NT2/D1 (cell line): ENCODE data around the gene IFT25.

Experiments used
- DNase-seq: peaks from one replicate; pipeline ENCODE4 v3.0.0-alpha.2; 2011; ENCODE audit warnings: low read depth, low spot score
- H3K27me3 ChIP-seq: 2 replicates; pipeline ENCODE4 v1.6.0; 2011; ENCODE audit warnings: mild to moderate bottlenecking; ENCODE audit not compliant: insufficient read length, insufficient read depth
- H3K36me3 ChIP-seq: 2 replicates; pipeline ENCODE4 v1.6.1; 2011; ENCODE audit warnings: mild to moderate bottlenecking, low read length, mixed read lengths; ENCODE audit not compliant: insufficient read depth, insufficient read length
- H3K4me1 ChIP-seq: 2 replicates; pipeline ENCODE4 v1.5.1; 2011; ENCODE audit not compliant: insufficient read depth, insufficient read length
- H3K4me3 ChIP-seq: 2 replicates; pipeline ENCODE4 v1.5.1; 2011; ENCODE audit warnings: low read depth; ENCODE audit not compliant: insufficient read length
- H3K9ac ChIP-seq: 2 replicates; pipeline ENCODE4 v1.6.0; 2011; ENCODE audit warnings: low read depth; ENCODE audit not compliant: insufficient read length
- H3K9me3 ChIP-seq: 2 replicates; pipeline ENCODE4 v1.5.1; 2011; ENCODE audit warnings: mild to moderate bottlenecking, low read length; ENCODE audit not compliant: insufficient read depth
- SUZ12 ChIP-seq: IDR thresholded peaks from 2 replicates; pipeline ENCODE4 v1.6.1; 2011; ENCODE audit not compliant: insufficient read length, insufficient read depth; ENCODE audit errors: extremely low read depth
- YY1 ChIP-seq: IDR thresholded peaks from 2 replicates; pipeline ENCODE4 v1.6.1; 2011; ENCODE audit not compliant: insufficient read length, insufficient read depth
- ZNF274 ChIP-seq: IDR thresholded peaks from 2 replicates; pipeline ENCODE4 v1.6.1; 2011; ENCODE audit warnings: mild to moderate bottlenecking, low read depth, low read length

The IFT25 gene

DNA sequence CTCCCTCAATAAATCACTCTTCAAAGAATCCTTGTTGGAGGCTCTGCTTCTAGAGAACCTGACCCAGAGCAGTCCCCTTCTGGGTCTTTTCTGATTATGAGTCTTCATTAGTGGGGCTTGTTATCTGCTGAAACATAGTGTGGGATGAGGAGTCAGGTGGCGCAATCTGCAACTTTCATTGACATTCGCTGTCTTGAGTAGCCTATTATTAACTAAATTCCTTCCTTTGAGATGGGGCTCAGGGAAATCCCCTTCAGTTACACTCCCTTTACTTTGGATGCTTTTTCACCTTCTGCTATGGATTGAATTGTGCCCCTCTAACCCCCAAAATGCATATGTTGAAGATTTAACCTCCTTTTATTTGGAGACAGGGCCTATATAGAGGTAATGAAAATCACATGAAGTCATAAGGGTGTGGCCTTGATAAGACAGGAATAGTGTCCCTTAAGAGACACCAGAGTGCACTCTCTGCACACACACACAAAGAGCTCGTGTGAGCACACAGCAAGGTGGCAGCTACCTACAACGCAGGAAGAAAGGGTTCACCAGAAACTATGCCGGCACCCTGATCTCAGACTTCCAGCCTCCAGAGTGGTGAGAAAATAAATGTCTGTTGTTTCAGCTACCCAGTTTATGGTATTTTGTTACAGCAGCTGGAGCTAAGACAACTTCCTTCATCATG, 32.0 kb downstream of the IFT25 start:
- H3K9me3 ChIP-seq = no peaks in the 10 kb centered on the region; the same call in 1 of the 2 replicates
- no peak for TF ChIP-seq YY1
- TF ChIP-seq ZNF274 = no peak
- no peak for TF ChIP-seq SUZ12
- H3K4me3 ChIP-seq = no peak overlapping the region
- H3K27me3 ChIP-seq = no peaks in the 10 kb centered on the region
- H3K4me1 ChIP-seq = peaks cover 12% of the 10 kb centered on the region
- no peak for DNase-seq
- H3K36me3 ChIP-seq = peaks cover 7% of the 10 kb centered on the region
- no peak overlapping the region for H3K9ac ChIP-seq

DNA sequence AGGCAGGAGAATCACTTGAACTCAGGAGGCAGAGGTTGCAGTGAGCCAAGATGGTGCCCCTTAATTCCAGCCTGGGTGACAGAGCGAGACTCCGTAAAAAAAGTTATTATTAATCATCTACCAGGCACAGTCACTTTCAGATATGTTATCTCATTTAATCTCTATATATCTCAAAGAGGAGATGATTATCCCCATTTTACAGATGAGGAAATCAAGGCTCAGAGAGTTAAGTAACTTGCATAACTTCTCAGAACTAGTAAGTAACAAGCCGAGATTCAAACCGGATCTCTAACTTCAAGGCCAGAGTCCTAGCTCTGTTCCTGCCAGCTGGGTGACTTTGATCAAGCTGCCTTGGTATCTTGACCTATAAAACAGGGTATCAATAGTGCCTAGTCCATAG, 34.1 kb downstream of the IFT25 start:
- Histone ChIP-seq H3K36me3 (peaks cover 4% of the 10 kb centered on the region), H3K9ac (no peak overlapping the region), H3K4me3 (no peak overlapping the region), H3K27me3 (no peaks in the 10 kb centered on the region), H3K9me3 (no peaks in the 10 kb centered on the region), H3K4me1 (peaks cover 15% of the 10 kb centered on the region)
- no peak for DNase-seq
- TF ChIP-seq YY1 (no peak), SUZ12 (no peak), ZNF274 (no peak)

DNA sequence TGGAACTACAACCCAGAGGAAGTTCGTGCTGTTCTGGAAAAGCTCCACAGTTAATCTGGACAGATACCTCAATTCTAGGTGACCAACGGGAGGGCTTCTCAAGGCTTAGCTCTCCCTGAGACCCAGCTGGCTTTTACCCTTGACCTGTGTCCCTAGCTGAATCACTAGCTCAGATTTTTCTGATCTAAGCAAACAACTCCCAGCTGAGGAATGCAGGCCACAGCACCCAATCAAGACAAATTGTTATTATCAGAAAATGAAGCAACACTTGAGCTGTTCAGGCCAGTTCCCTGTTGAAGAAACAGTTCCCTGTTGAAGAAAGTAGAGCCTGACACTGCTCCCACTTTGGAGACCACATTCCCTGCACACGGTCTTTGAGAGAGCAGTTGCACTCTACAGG, 35.6 kb downstream of the IFT25 start:
- Histone ChIP-seq H3K4me1 (peaks cover 15% of the 10 kb centered on the region), H3K36me3 (peaks cover 4% of the 10 kb centered on the region), H3K27me3 (no peaks in the 10 kb centered on the region), H3K9me3 (no peaks in the 10 kb centered on the region), H3K9ac (no peak overlapping the region), H3K4me3 (no peak overlapping the region)
- DNase-seq = no peak
- TF ChIP-seq YY1 = no peak
- no peak for TF ChIP-seq ZNF274
- TF ChIP-seq SUZ12 = no peak

DNA sequence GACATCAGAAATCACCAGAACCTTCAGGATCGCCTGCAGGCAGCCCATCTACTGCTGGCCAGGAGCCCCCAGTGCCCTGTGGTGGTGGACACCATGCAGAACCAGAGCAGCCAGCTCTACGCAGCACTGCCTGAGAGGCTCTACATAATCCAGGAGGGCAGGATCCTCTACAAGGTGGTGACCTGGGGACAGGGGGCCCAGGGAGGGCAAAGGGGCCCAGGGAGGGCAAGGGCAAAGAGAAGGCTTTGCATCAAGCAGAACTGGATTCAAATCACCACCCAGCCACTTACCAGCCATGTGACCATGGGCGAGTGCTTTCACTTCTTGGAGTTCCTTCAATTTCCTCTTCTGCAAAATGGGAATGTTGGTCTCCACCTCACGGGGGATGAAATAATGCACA, 39.4 kb downstream of the IFT25 start:
- Histone ChIP-seq H3K9me3 (no peaks in the 10 kb centered on the region), H3K27me3 (no peaks in the 10 kb centered on the region), H3K4me1 (peaks cover 12% of the 10 kb centered on the region), H3K36me3 (no peaks in the 10 kb centered on the region), H3K4me3 (no peak overlapping the region), H3K9ac (no peak overlapping the region)
- TF ChIP-seq YY1 = no peak
- no peak for TF ChIP-seq ZNF274
- TF ChIP-seq SUZ12 = no peak
- no peak for DNase-seq

DNA sequence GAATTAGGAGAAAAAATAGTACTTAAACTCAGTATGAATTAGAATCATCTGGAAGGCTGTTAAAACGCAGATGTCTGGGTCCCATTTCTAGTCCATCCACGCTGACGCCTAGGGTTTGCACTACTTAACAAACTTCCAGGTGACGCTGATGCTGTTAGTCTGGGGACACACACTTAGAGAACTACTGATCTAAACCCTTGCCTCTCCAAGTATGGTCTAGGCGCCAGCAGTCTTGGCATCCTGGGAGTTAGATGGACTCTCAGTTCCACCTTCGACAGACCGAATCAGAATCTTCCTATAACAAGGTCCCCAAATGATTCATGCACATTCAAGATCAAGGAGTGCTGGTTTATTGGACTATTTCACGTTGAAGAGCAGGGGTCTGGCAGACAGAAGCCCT, 40.0 kb downstream of the IFT25 start:
- no peak for DNase-seq
- Histone ChIP-seq H3K9me3 (no peaks in the 10 kb centered on the region), H3K27me3 (no peaks in the 10 kb centered on the region), H3K9ac (no peak overlapping the region), H3K36me3 (no peaks in the 10 kb centered on the region), H3K4me3 (no peak overlapping the region), H3K4me1 (peaks cover 12% of the 10 kb centered on the region)
- TF ChIP-seq YY1 = no peak
- no peak for TF ChIP-seq ZNF274
- no peak for TF ChIP-seq SUZ12

DNA sequence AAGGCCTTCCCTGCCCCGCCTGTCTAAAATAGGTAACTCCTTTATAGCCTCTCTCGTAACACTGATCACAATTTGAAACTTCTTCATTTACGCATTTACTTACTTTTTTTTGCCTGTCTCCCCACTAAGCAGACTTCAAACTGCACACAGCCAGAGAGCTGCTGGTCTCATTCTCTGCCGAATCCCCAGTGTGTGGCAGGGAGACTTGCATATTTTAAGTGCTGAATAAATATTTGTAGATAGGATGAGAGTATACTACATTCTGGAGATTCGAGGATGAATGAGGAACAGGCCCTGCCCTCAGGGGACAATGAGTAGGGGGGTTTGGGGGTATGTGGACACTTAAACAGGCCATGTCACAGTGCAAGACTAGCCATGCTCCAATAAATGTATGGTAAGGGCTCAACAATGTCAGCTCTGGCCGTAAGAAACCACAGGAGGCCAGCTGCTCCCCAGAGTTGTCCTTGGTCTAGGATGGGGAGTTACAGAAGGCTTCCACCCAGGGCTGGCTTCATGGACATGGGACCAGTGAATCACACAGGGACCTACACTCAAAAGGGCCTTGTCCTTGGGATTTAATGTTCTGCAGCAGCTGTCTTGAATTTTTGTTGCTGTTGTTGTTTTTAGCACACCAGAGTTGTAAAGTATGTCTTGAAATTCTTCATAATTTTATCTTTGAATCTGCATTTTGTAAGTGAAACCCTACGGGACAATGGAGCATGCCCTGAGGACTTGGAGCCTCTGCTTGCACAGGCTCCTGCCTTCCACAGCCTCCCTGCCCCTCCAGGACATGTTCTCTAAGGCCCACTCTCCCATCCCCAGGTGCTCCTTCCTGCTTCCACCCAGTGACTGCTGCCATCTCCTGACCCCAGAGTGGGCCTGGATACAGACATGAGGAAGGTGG, 43.0 kb downstream of the IFT25 start:
- Histone ChIP-seq H3K4me1 (peaks cover 11% of the 10 kb centered on the region), H3K36me3 (no peaks in the 10 kb centered on the region), H3K4me3 (no peak overlapping the region), H3K27me3 (no peaks in the 10 kb centered on the region), H3K9me3 (no peaks in the 10 kb centered on the region), H3K9ac (no peak overlapping the region)
- DNase-seq = no peak
- TF ChIP-seq YY1 (no peak), ZNF274 (no peak), SUZ12 (no peak)

DNA sequence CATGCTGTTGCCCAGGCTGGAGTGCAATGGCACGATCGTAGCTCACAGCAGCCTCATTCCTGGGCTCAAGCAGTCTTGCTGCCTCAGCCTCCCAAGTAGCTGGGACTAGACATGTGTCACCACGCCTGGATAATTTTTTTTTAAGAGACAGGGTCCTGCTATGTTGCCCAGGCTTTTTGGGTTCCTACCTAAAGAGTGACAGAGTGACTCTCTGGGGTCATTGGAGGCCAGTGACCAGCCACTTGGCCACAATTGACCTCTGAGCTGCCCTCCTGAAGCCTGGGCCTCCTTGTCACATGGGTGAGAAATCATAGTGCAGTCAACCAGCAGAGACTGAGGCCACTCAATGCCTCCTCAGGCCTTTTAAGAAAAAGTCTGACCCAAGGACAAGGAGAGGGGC, 45.8 kb downstream of the IFT25 start:
- DNase-seq = no peak
- no peak overlapping the region for H3K4me3 ChIP-seq
- H3K9me3 ChIP-seq = no peaks in the 10 kb centered on the region
- TF ChIP-seq ZNF274 = no peak
- TF ChIP-seq SUZ12 = no peak
- TF ChIP-seq YY1 = no peak
- no peak overlapping the region for H3K9ac ChIP-seq
- H3K27me3 ChIP-seq = no peaks in the 10 kb centered on the region
- no peaks in the 10 kb centered on the region for H3K36me3 ChIP-seq
- peaks cover 11% of the 10 kb centered on the region for H3K4me1 ChIP-seq
